Osteoblast (primary cell): Measurements from ENCODE around the gene OCA2. TPM values are rescaled to one million over a fixed set of nuclear protein-coding genes. Genes with fewer than 3 reads are reported as not detected.

Experiments used
- DNase-seq: peaks from one replicate; pipeline ENCODE4 v3.0.0; 2011; ENCODE audit warnings: low spot score, mixed read lengths; ENCODE audit not compliant: insufficient read length; ENCODE audit errors: missing footprints
- H2AFZ ChIP-seq: 2 replicates; pipeline ENCODE4 v1.6.0; 2011; ENCODE audit warnings: mild to moderate bottlenecking, low read length
- H3K27ac ChIP-seq: 2 replicates; pipeline ENCODE4 v1.5.1; 2011; ENCODE audit warnings: mild to moderate bottlenecking, low read depth, low read length, moderate library complexity
- H3K27me3 ChIP-seq: 2 replicates; pipeline ENCODE4 v1.6.0; 2012; ENCODE audit warnings: mild to moderate bottlenecking, control low read depth, inconsistent platforms, low read length, moderate library complexity; ENCODE audit not compliant: insufficient read depth
- H3K36me3 ChIP-seq: 2 replicates; pipeline ENCODE4 v1.5.1; 2011; ENCODE audit warnings: mild to moderate bottlenecking, low read length, control low read depth, moderate library complexity; ENCODE audit not compliant: insufficient read depth
- H3K4me1 ChIP-seq: 2 replicates; pipeline ENCODE4 v1.5.1; 2011; ENCODE audit warnings: mild to moderate bottlenecking, low read length, control low read depth, moderate library complexity; ENCODE audit not compliant: insufficient read depth
- H3K4me2 ChIP-seq: 2 replicates; pipeline ENCODE4 v1.6.0; 2011; ENCODE audit warnings: mild to moderate bottlenecking, low read length; ENCODE audit not compliant: insufficient read depth
- H3K4me3 ChIP-seq: fragments of 200-600 bp; sonication (generic); 3 replicates; pipeline ENCODE4 v1.5.1; 2012; ENCODE audit warnings: mild to moderate bottlenecking, low read length, inconsistent platforms; ENCODE audit not compliant: insufficient read depth
- H3K79me2 ChIP-seq: 2 replicates; pipeline ENCODE4 v1.6.0; 2012; ENCODE audit warnings: mild to moderate bottlenecking, low read length, control low read depth, inconsistent platforms; ENCODE audit not compliant: insufficient read depth
- H3K9me3 ChIP-seq: 2 replicates; pipeline ENCODE4 v1.5.1; 2011; ENCODE audit warnings: low read depth, low read length, control low read depth
- H4K20me1 ChIP-seq: 2 replicates; pipeline ENCODE4 v1.6.0; 2012; ENCODE audit warnings: mild to moderate bottlenecking, low read length, control low read depth; ENCODE audit not compliant: insufficient read depth
- total RNA-seq: library from RNA; depleted of rRNA; stranded (reverse); fragments of >200 nt; gene quantifications from 2 replicates; pipeline ENCODE4 v1.2.3, GENCODE V29; 2012
- TF ChIP-seq, protein P1 (sequence below): IDR thresholded peaks from 2 replicates; pipeline ENCODE4 v1.5.1; 2011; ENCODE audit warnings: mild to moderate bottlenecking, low read depth, low read length, moderate library complexity; ENCODE audit errors: extremely low read depth

The OCA2 gene
- total RNA-seq, 1 donor, result not detected

DNA sequence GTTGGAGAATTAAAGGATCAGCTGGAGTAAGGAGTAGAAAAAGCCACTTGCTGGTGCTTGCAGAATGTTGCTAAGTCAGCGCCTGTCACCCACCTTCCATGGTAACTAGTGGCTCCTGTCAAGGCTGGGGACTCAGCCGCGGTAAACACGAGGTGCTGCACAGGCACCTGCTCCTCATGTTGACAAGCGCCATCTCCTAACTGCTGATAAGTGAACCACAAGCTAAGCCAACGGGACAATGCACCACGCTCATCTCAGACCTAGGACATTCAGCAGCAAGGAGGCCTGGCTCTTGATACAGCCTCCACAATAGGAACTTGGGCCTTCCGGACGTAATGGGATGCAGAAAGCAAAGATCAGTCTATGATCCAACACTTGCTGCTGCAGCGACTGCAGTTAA, 264.4 kb downstream of the OCA2 start:
- Histone ChIP-seq H3K9me3 (no peaks in the 10 kb centered on the region), H4K20me1 (no peaks in the 10 kb centered on the region), H3K36me3 (no peaks in the 10 kb centered on the region), H3K27ac (no peak overlapping the region), H2AFZ (no peak overlapping the region), H3K27me3 (no peaks in the 10 kb centered on the region), H3K4me2 (no peak overlapping the region), H3K4me1 (no peaks in the 10 kb centered on the region), H3K79me2 (no peaks in the 10 kb centered on the region), H3K4me3 (no peak overlapping the region)
- TF ChIP-seq, protein P1, sequence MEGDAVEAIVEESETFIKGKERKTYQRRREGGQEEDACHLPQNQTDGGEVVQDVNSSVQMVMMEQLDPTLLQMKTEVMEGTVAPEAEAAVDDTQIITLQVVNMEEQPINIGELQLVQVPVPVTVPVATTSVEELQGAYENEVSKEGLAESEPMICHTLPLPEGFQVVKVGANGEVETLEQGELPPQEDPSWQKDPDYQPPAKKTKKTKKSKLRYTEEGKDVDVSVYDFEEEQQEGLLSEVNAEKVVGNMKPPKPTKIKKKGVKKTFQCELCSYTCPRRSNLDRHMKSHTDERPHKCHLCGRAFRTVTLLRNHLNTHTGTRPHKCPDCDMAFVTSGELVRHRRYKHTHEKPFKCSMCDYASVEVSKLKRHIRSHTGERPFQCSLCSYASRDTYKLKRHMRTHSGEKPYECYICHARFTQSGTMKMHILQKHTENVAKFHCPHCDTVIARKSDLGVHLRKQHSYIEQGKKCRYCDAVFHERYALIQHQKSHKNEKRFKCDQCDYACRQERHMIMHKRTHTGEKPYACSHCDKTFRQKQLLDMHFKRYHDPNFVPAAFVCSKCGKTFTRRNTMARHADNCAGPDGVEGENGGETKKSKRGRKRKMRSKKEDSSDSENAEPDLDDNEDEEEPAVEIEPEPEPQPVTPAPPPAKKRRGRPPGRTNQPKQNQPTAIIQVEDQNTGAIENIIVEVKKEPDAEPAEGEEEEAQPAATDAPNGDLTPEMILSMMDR, result no peak
- DNase-seq, result no peak

DNA sequence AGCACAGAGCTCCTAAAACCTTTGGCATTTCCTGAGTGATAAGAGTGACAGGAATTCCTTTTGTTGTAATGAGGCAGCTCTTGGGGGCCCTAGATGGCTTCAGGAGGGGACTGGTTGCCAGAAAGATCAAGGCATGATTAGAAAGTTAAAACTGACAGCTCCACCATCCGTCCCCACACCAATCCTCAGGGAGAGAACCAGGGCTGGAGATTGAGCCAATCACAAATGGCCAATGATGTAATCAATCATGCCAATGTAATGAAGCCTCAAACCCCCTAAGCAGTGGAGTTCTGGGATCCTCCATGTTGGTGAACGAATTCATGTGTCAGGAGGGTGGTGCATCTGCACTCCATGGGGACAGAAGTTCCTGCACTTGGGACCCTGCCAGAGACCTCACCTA, 265.1 kb downstream of the OCA2 start:
- Histone ChIP-seq H3K4me1 (no peaks in the 10 kb centered on the region), H3K79me2 (no peaks in the 10 kb centered on the region), H3K9me3 (no peaks in the 10 kb centered on the region), H3K27ac (no peak overlapping the region), H3K36me3 (no peaks in the 10 kb centered on the region), H4K20me1 (no peaks in the 10 kb centered on the region), H2AFZ (no peak overlapping the region), H3K4me3 (no peak overlapping the region), H3K4me2 (no peak overlapping the region), H3K27me3 (no peaks in the 10 kb centered on the region)
- TF ChIP-seq, protein P1, result no peak
- no peak for DNase-seq

GRCh38 chr15:27833178-27833577, 265.9 kb downstream of the OCA2 start:
- H3K4me2 ChIP-seq, result no peak overlapping the region
- no peaks in the 10 kb centered on the region for H3K36me3 ChIP-seq
- H3K79me2 ChIP-seq, result no peaks in the 10 kb centered on the region
- H4K20me1 ChIP-seq, result no peaks in the 10 kb centered on the region
- no peaks in the 10 kb centered on the region for H3K27me3 ChIP-seq
- H2AFZ ChIP-seq, result no peak overlapping the region
- H3K4me1 ChIP-seq, result no peaks in the 10 kb centered on the region
- H3K9me3 ChIP-seq, result no peaks in the 10 kb centered on the region
- no peak overlapping the region for H3K4me3 ChIP-seq
- no peak for DNase-seq
- TF ChIP-seq, protein P1, result no peak
- no peak overlapping the region for H3K27ac ChIP-seq

GRCh38 chr15:27832237-27832596, 266.9 kb downstream of the OCA2 start:
- no peak overlapping the region for H3K27ac ChIP-seq
- no peaks in the 10 kb centered on the region for H4K20me1 ChIP-seq
- no peaks in the 10 kb centered on the region for H3K4me1 ChIP-seq
- H2AFZ ChIP-seq, result no peak overlapping the region
- H3K79me2 ChIP-seq, result no peaks in the 10 kb centered on the region
- no peak overlapping the region for H3K4me3 ChIP-seq
- H3K4me2 ChIP-seq, result no peak overlapping the region
- no peak for DNase-seq
- TF ChIP-seq, protein P1, result no peak
- H3K9me3 ChIP-seq, result no peaks in the 10 kb centered on the region
- H3K36me3 ChIP-seq, result no peaks in the 10 kb centered on the region
- H3K27me3 ChIP-seq, result no peaks in the 10 kb centered on the region
